Stomach smooth muscle (tissue), 2 donors: ENCODE results near the gene LLPH.
"Not testable (repeated sequence)": the region's sequence is repeated elsewhere in the genome, so short reads cannot be mapped to it uniquely, and the experiment has no call there.

Source experiments
- H3K27ac ChIP-seq: one replicate; pipeline ENCODE4 v1.7.0; 2013; ENCODE audit warnings: mild to moderate bottlenecking, low read length, inconsistent platforms
- H3K27me3 ChIP-seq, 2 donors: one replicate each; pipeline ENCODE4 v1.7.0; 2013; ENCODE audit warnings: low read length in 2 of 2; ENCODE audit not compliant: insufficient read depth in 2 of 2, control insufficient read depth in 1 of 2
- H3K36me3 ChIP-seq, 2 donors: one replicate each; pipeline ENCODE4 v1.7.0; 2013; ENCODE audit warnings: low read length in 2 of 2; ENCODE audit not compliant: control insufficient read depth in 2 of 2, insufficient read depth in 2 of 2
- H3K4me1 ChIP-seq: one replicate; pipeline ENCODE4 v1.7.0; 2013; ENCODE audit warnings: low read length; ENCODE audit not compliant: control insufficient read depth, insufficient read depth
- H3K4me3 ChIP-seq, 2 donors: one replicate each; pipeline ENCODE4 v1.7.0; 2013; ENCODE audit warnings: low read length in 2 of 2
- H3K9ac ChIP-seq, 2 donors: one replicate each; pipeline ENCODE4 v1.7.0; 2013; ENCODE audit warnings: low read length in 2 of 2, mild to moderate bottlenecking in 1 of 2
- H3K9me3 ChIP-seq, 2 donors: one replicate each; pipeline ENCODE4 v1.7.0; 2013; ENCODE audit warnings: low read length in 2 of 2; ENCODE audit not compliant: control insufficient read depth in 2 of 2
- donor health status: healthy.
- donor health status: Pancreatic carcinoma.

LLPH gene

DNA sequence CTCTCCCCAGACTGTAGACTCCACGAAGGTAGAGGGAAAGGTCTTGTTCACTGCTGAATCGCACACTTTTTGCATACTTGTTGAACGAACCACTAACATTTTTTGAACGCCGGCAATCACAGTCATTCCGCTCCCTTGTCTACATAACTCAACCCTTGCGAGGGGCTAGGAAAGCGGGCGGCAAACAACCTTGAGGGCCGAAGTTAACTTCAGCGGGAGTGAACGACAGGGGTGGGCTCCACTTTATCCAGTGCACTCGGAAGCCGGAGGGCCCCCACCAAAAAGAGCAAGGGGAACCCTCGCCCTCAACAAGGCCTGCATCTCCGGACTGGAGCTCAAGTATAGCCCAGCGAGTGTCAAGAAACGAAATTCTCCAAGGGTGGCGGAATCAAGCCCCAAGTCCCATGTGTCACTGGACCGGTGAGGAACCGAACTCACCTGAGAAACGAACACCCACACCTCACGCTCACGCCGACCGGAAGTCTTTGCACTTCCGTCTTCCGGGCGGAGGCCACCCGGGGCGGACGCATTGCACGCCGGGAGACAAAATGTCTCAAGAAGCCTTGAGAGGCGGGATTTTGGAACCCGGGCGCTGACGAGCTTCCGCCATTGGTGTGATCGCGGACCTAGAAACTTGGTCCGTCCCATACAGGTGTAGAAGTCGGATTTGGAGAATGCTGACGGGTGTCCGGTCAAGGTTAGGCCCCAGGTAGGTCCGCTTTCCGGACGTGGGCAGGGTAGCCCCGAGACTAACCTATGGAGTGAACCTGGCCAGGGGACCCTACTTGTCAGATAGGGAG lies at the start of gene LLPH:
TSS of gene LLPH (minus strand) at position 484 of the 800 bp plus-strand sequence. CDS start 1,644 bp downstream, outside the sequence.
- peak within 1 kb of the TSS; percentile 83 to 89 for H3K9ac ChIP-seq
- H3K9me3 ChIP-seq, result no peaks in the 10 kb centered on the region
- peaks cover 7 to 13% of the 10 kb centered on the region in 2 donors for H3K36me3 ChIP-seq
- peaks cover 7% of the 10 kb centered on the region for H3K4me1 ChIP-seq
- H3K4me3 ChIP-seq, result peak within 1 kb of the TSS; percentile 87 to 99
- H3K27me3 ChIP-seq, result no peaks in the 10 kb centered on the region
- H3K27ac ChIP-seq, result peak within 1 kb of the TSS; percentile 37

DNA sequence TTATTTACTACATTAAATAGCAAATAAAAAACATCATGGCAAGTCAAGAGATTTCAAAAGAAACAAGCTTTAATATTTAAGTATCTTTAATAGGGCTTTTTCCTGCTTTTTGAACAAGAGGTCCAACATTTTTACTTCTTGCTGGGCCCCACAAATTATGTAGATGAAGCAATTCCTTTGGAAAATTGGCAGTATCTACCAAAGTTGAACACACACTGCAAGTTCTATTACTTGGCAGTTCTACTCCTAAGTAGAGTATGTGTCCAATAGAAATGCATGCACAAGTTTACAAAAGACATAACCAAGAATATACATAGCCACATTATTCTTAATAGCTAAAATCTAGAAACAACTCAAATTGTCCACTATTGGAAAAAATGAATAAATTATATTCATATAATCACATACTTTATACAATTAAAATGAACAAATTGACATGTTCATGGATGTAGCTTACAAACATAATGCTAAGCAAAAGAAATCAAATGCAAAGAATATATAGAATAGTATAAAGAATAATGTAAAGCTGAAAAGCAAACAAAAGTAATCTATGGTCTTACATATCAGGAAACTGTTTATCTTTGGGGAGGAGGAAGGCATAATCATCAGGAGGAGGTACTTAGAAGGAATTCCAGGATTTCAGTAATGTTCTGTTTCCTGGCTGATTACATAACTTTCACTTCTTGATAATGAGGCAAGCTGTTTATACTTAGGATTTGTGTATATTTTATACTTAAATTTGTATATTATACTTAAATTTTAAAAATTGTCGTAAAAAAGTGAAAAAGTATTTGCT lies 45.8 kb upstream of the LLPH start:
- Histone ChIP-seq H3K4me1 (no peaks in the 10 kb centered on the region), H3K4me3 (no peak overlapping the region), H3K27me3 (no peaks in the 10 kb centered on the region), H3K36me3 (no peaks in the 10 kb centered on the region), H3K27ac (no peak overlapping the region), H3K9me3 (peaks cover 0 to 3% of the 10 kb centered on the region in 2 donors), H3K9ac (no peak overlapping the region)

DNA sequence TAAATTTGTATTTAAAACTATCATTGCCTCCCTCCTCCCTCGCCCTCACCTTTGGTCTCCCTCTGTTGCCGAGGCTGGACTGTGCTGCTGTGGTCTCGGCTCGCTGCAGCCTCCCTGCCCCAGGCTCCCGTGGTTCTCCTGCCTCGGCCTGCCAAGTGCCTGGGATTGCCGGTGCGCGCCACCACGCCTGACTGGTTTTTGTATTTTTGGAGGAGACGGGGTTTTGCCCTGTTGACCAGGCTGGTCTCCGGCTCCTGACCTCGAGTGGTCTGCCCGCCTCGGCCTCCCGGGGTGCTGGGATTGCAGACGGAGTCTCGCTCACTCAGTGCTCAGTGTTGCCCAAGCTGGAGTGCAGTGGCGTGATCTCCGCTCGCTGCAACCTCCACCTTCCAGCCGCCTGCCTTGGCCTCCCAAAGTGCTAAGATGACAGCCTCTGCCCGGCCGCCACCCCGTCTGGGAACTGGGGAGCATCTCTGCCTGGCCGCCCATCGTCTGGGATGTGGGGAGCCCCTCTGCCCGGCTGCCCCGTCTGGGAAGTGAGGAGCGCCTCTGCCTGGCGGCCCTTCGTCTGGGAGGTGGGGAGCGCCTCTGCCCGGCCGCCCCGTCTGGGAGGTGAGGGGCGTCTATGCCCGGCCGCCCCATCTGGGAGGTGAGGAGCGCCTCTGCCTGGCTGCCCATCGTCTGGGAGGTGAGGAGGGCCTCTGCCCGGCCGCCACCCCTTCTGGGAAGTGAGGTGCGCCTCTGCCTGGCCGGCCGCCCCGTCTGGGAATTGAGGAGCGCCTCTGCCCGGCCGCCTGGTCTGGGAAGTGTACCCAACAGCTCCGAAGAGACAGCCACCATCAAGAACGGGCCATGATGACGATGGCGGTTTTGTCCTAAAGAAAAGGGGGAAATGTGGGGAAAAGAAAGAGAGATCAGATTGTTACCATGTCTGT lies 44.1 kb upstream of the LLPH start:
- not testable (repeated sequence) for H3K4me1 ChIP-seq, H3K9ac ChIP-seq, H3K27ac ChIP-seq, H3K4me3 ChIP-seq, H3K36me3 ChIP-seq, H3K9me3 ChIP-seq, H3K27me3 ChIP-seq

DNA sequence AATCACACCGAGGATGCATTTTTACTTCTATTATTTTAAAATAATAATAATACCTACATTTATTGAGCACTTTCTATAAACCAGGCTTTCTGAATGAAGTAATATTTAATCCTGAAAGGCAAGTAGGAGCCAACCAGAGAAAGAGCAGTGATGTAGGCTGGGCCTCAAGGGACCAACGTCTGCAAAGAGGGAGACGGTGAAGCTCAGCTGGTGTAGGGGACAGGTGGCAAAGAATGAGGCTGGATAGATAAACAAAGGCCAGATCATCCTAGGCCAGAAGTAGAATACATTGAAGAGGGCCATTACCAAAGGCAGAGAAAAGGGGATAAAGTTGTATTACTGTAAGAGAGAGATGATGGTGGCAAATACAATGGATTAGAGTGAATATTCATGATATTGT lies 40.1 kb upstream of the LLPH start:
- H3K9me3 ChIP-seq, result no peaks in the 10 kb centered on the region
- peak overlapping the region in 1 of 2 donors; percentile 78 for H3K4me3 ChIP-seq
- H3K36me3 ChIP-seq, result no peaks in the 10 kb centered on the region
- H3K9ac ChIP-seq, result no peak overlapping the region
- H3K4me1 ChIP-seq, result no peaks in the 10 kb centered on the region
- H3K27ac ChIP-seq, result no peak overlapping the region
- no peaks in the 10 kb centered on the region for H3K27me3 ChIP-seq

DNA sequence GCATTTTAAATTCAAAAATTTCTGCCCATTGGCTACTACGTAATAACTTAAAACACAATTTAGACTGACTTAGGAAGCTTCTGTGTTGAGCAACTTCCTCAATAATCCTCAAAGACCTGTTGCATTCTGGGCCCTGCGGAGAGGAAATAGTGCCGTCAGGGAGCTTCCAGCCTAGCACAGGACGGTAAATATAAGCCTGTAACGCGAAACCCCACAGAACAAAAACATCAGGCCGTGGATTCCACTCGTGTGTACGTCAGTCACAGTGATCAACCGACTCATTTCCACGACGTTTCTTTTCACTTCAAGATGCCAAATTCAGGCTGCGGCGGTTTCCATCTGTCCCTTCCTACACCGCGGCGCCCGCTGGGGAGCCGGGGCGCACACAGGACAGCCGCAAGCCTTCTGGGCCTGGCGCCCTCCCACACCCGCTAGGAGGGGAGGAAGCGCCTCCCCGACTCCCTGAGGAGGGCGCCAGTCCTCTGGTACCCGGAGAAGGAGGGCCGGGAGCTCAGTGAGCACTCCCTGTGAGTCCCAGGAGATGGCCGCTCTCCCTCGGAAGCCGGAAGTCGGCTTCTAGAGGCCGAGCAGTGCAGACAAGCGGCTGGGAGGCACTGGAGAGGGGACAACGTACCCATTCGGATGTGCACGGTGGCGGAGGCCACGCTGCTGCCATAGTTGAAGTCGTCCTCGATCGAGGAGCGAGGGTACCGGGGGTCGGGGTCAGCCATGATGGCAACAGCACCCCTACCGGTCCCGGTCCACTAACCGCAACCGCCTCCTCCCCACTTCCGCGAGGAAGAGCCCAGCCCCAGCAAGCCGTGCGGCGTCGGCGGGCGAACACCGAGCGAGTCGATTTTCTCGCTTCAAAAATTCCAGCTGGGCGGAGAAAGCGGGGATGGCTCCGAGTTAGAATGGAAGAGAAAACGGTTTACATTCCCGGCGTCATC lies 38.9 kb upstream of the LLPH start, which contains the start of gene TMBIM4:
TSS of gene TMBIM4 (minus strand) at position 776 of the 950 bp plus-strand sequence. CDS start at position 731, 45 bp downstream.
- H3K36me3 ChIP-seq, result no peaks in the 10 kb centered on the region
- H3K27ac ChIP-seq, result peak within 1 kb of the TSS; percentile 98
- peaks cover 0 to 3% of the 10 kb centered on the region in 2 donors for H3K9me3 ChIP-seq
- peak within 1 kb of the TSS; percentile 78 to 98 for H3K4me3 ChIP-seq
- H3K9ac ChIP-seq, result peak within 1 kb of the TSS; percentile 95 to 97
- H3K4me1 ChIP-seq, result no peaks in the 10 kb centered on the region
- H3K27me3 ChIP-seq, result no peaks in the 10 kb centered on the region

DNA sequence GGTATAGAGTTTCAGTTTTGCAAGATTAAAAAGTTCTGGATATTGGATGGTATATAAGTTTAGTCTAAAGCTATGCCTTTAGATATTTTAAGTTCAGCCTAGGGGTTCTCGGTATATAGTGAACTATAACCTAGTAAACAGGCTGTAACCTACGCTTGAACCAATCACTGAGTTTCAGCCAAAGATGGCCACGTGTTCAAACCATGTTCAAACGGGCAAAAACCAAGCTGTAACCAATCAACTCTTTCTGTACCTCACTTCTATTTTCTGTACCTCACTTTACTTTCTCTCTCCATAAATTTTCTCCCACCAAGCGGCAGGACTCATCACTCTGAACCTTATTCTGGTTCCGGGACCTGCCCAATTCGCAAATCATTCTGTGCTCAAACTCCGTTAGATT lies 37.9 kb upstream of the LLPH start:
- no peaks in the 10 kb centered on the region for H3K36me3 ChIP-seq
- H3K9me3 ChIP-seq, result peaks cover 0 to 3% of the 10 kb centered on the region in 2 donors
- H3K4me3 ChIP-seq, result peak overlapping the region; percentile 78 to 98
- peak overlapping the region; percentile 98 for H3K27ac ChIP-seq
- no peaks in the 10 kb centered on the region for H3K27me3 ChIP-seq
- H3K9ac ChIP-seq, result peak overlapping the region in 1 of 2 donors; percentile 95
- H3K4me1 ChIP-seq, result no peaks in the 10 kb centered on the region

DNA sequence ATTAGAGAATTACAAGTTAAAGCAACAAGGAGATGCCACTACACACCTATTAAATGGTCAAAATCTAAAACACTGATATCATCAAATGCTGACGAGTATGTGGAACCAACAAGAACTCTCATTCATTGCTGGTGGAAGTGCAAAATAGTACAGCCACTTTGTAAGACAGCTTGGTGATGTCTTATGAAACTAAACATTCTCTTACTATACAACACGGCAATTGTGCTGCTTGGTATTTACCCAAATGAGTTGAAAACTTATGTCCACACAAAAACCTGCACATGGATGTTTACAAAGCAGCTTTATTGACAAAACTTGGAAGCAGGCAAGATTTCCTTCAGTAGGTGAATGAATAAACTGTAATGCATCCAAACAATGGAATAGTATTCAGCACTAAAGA lies 36.0 kb upstream of the LLPH start:
- Histone ChIP-seq H3K4me1 (no peaks in the 10 kb centered on the region), H3K27me3 (no peaks in the 10 kb centered on the region), H3K4me3 (no peak overlapping the region), H3K9ac (no peak overlapping the region), H3K9me3 (peaks cover 0 to 3% of the 10 kb centered on the region in 2 donors), H3K36me3 (no peaks in the 10 kb centered on the region), H3K27ac (no peak overlapping the region)

DNA sequence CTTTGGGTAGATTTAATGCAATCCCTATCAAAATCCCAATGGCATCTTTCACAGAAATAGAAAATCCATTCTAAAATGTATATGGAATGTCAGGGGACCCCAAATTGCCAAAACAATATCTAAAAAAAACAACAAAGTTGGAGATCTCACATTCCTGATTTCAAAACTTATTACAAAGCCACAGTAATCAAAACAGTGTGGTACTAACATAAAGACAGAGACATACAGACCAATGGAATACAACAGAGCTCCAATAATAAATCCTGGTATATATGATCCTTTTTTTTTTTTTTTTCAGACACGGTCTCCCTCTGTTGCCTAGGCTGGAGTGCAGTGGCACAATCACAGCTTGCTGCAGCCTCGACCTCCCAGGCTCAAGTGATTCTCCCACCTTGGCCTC lies 34.6 kb upstream of the LLPH start:
- Histone ChIP-seq H3K4me1 (no peaks in the 10 kb centered on the region), H3K36me3 (no peaks in the 10 kb centered on the region), H3K27ac (no peak overlapping the region), H3K27me3 (no peaks in the 10 kb centered on the region), H3K9ac (no peak overlapping the region), H3K4me3 (no peak overlapping the region), H3K9me3 (peaks cover 0 to 3% of the 10 kb centered on the region in 2 donors)

DNA sequence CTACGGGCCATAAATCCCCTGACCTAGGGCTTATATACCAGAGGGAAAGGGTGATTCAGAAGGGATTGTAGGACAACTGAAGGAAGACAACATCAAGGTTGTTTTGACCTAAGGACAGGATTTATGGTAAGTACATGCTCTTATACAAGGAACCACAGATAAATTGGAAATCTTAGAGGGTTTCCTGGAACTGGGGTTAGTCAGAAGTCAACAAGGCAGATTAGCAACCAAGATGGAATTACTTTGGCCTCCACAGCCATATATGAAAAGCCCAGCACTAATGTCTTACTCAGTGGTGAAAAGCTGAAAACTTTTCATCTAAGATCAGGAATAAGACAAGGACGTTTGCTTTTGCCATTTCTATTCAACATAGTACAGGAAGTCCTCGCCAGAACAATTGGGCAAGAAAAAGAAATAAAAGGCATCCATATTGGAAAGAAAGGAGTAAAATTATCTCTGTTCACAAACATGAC lies 33.8 kb upstream of the LLPH start:
- Histone ChIP-seq H3K9ac (no peak overlapping the region), H3K27ac (no peak overlapping the region), H3K36me3 (peaks cover 3 to 5% of the 10 kb centered on the region in 2 donors), H3K9me3 (peaks cover 0 to 3% of the 10 kb centered on the region in 2 donors), H3K27me3 (no peaks in the 10 kb centered on the region), H3K4me1 (no peaks in the 10 kb centered on the region), H3K4me3 (no peak overlapping the region)
